ENCODE results near the gene ZP1.

DNA sequence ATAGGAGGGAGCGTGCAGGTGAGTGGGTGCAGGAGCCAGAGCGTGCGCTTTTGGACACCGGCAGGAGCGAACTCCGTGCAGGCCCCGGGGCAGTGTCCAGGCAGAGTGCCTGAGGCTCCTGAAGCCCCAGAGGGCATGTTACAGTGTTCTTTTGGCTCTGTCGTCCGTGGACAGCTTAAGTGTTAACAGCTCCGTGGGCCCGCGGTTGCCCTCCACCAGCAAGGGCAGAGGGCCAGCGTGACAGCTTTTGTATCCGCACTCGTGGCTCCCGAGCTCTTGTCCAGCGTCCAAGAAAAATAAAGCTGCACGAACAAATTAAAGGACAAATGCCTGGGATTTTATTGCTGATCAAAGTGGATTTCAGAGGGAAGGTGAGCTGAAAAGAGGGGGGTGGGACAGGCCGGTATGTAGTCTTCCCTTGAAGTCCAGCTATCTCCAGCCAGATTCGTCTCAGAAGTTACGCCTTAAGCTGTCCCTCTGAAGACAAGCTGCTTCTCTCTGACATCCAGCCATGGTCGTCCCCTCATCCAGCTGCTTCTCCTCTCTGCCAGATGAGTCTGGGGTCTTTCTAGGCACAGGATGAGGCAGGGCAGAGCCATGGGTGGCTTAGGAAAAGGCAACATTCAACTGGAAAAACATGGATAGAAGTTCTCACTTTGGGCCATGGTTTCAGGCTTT lies 45.6 kb downstream of the ZP1 start:
- TF ChIP-seq CTCF (IDR thresholded peaks at IDR 0.05 in 8 of 11, conservative IDR thresholded peaks at IDR 0.05 in 3 of 11) (no peak), POLR2A (IDR thresholded peaks at IDR 0.05) (no peak)

Measured in spleen (tissue), 7 donors.